ENCODE measurements around the gene SCARB1.
A peak's percentile ranks its signal among the peaks of the same experiment; 100 is the strongest.

SCARB1 gene

DNA sequence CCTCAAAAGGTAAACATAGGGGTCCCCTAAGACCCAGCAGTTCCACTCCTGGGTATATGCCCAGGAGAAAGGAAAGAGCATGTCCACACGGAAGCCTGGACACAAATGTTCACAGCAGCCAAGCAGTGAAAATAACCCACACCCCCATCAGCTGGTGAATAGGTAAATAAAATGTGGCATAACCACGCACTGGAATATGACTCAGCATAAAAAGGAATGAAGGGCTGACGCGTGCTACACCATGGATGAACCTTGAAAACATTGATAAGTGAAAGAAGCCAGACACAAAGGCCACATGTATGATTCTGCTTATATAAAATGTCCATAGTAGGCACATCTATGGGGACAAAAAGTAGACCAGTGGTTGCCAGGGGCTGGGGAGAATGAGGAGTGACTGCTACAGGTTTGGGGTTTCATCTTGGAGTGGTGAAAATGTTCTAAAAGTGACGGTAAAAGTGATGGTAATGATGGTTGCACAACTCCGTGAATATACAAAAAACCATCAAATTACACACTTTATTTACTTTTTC lies 3.8 kb upstream of the SCARB1 start:
- no peaks in the 10 kb centered on the region for H3K36me3 ChIP-seq
- no peaks in the 10 kb centered on the region for H3K9me3 ChIP-seq
- peaks cover 36 to 44% of the 10 kb centered on the region in 2 experiments for H3K4me1 ChIP-seq (ENCODE audit: control insufficient read depth in 1 of 2, insufficient read depth in 1 of 2, low read depth in 1 of 2, low read length in 1 of 2)
- H3K27ac ChIP-seq, result no peak overlapping the region
- TF ChIP-seq, protein P1, sequence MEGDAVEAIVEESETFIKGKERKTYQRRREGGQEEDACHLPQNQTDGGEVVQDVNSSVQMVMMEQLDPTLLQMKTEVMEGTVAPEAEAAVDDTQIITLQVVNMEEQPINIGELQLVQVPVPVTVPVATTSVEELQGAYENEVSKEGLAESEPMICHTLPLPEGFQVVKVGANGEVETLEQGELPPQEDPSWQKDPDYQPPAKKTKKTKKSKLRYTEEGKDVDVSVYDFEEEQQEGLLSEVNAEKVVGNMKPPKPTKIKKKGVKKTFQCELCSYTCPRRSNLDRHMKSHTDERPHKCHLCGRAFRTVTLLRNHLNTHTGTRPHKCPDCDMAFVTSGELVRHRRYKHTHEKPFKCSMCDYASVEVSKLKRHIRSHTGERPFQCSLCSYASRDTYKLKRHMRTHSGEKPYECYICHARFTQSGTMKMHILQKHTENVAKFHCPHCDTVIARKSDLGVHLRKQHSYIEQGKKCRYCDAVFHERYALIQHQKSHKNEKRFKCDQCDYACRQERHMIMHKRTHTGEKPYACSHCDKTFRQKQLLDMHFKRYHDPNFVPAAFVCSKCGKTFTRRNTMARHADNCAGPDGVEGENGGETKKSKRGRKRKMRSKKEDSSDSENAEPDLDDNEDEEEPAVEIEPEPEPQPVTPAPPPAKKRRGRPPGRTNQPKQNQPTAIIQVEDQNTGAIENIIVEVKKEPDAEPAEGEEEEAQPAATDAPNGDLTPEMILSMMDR (IDR thresholded peaks at IDR 0.05), result no peak
- H3K27me3 ChIP-seq, result peaks cover 11% of the 10 kb centered on the region
- no peak overlapping the region for H3K4me3 ChIP-seq (ENCODE audit: low read depth in 1 of 2, low read length in 1 of 2)

DNA sequence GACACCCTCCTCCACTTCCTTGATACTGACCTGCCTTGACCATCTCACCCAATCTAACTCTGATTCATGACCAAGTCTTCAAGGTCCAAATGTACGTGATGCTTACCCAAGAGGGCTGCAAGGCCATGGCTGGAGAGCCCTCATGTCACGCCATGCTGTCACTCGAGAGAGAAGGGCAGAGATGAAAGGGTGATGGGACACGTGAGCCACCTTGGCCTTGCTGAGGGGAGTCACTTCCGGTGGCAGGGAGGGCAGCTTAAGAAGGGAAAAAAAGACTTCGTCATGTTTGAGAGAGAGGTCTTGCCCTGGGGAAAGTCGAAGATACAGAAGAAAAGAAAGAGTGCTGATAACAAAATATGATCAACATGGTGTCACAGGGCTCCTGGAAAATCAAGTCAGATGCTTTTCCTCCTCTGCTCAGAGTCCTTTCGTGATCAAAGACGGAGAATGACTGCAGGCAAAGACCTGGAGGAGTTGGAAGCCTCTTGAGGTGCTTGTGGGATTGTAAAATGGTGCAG lies 3.3 kb upstream of the SCARB1 start:
- H3K36me3 ChIP-seq, result no peaks in the 10 kb centered on the region
- H3K27ac ChIP-seq, result no peak overlapping the region
- TF ChIP-seq, protein P1 (IDR thresholded peaks at IDR 0.05), result no peak
- peaks cover 16% of the 10 kb centered on the region for H3K27me3 ChIP-seq
- H3K9me3 ChIP-seq, result no peaks in the 10 kb centered on the region
- H3K4me1 ChIP-seq (ENCODE audit: control insufficient read depth in 1 of 2, insufficient read depth in 1 of 2, low read depth in 1 of 2, low read length in 1 of 2), result peaks cover 36 to 44% of the 10 kb centered on the region in 2 experiments
- no peak overlapping the region for H3K4me3 ChIP-seq (ENCODE audit: low read depth in 1 of 2, low read length in 1 of 2)

DNA sequence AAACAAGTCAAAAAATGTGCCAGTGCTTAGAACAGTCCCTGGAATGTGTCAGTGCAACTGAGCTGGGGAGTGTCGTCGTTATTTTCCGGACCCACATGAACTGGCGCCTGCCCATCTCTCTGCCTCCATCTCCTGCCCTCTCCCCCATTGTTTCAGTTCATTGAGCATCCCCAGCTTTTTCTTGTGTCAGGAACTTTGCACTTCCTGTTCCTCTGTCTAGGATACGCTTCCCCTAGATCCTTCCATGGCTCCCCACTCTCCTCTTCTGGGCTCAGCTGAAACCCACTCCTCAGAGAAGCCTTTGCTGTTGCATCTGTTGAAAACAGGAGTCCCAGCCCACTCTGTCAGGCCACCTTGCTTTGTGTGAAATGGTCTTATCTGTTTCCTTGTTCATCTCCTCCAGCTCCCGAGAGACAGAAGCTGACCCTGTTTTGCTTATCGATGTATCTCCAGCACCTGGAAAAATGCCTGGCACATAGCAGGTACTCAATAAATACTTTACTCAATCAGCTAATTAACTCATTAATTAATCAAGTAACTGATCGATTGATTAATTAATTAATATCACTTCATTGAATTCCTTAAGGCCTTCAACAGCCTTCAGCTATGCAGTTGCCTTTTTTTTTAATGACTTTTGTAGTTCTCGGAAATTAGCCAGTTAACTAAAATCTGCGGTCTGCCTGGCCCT lies 2.7 kb upstream of the SCARB1 start:
- TF ChIP-seq, protein P1 (IDR thresholded peaks at IDR 0.05), result no peak
- Histone ChIP-seq H3K9me3 (no peaks in the 10 kb centered on the region), H3K36me3 (no peaks in the 10 kb centered on the region), H3K4me3 (ENCODE audit: low read depth in 1 of 2, low read length in 1 of 2) (no peak overlapping the region), H3K4me1 (ENCODE audit: control insufficient read depth in 1 of 2, insufficient read depth in 1 of 2, low read depth in 1 of 2, low read length in 1 of 2) (peaks cover 36 to 44% of the 10 kb centered on the region in 2 experiments), H3K27ac (no peak overlapping the region), H3K27me3 (peaks cover 21% of the 10 kb centered on the region)

DNA sequence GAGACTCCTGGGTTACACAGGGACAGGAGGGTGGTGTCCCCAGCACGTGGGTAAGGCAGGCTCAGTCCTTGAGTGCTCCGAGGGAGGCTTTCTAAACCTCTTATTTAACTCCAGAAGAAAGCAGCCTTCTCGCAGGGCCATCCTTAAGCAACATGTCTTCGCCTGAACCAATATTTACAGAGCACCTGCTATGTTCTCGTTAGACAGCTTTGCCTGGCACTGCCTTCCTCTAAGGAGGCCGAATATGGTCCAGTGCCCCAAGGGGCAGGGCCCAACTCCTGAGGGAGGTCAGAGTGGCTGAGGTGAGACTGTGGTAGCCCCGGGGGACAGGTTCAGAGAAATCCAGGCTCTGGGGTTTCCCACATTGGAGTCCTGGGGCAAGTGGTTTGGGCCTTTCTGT lies 2.1 kb upstream of the SCARB1 start:
- Histone ChIP-seq H3K9me3 (no peaks in the 10 kb centered on the region), H3K27me3 (peaks cover 21% of the 10 kb centered on the region), H3K36me3 (no peaks in the 10 kb centered on the region), H3K27ac (no peak overlapping the region), H3K4me1 (ENCODE audit: control insufficient read depth in 1 of 2, insufficient read depth in 1 of 2, low read depth in 1 of 2, low read length in 1 of 2) (peaks cover 36 to 44% of the 10 kb centered on the region in 2 experiments), H3K4me3 (ENCODE audit: low read depth in 1 of 2, low read length in 1 of 2) (no peak overlapping the region)
- TF ChIP-seq, protein P1 (IDR thresholded peaks at IDR 0.05), result no peak

DNA sequence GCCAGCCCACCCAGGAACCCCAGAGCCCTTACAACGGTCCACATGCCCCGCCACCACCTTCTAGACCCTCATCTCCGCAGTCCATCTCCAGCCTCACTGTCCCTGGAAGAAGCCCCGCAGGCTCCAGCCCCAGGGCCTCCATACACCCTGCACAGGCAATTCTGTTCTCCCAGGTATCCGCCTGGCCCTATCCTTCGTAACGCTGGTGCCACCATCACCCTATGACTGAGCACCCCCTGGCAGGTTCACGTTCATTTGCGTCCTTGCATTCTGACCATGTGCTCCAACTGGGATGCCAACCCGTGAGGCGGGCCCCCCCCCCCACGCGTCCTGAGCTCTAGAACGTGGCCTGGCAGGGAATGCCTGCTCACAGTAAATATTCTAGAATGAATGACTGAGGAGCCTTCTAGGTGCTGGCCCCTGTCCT lies 675 bp upstream of the SCARB1 start:
- TF ChIP-seq, protein P1 (IDR thresholded peaks at IDR 0.05), result no peak
- H3K9me3 ChIP-seq, result no peaks in the 10 kb centered on the region
- H3K27ac ChIP-seq, result no peak overlapping the region
- peaks cover 21% of the 10 kb centered on the region for H3K27me3 ChIP-seq
- peaks cover 28 to 36% of the 10 kb centered on the region in 2 experiments for H3K4me1 ChIP-seq (ENCODE audit: control insufficient read depth in 1 of 2, insufficient read depth in 1 of 2, low read depth in 1 of 2, low read length in 1 of 2)
- peak overlapping the region; percentile 82 to 96 for H3K4me3 ChIP-seq (ENCODE audit: low read depth in 1 of 2, low read length in 1 of 2)
- H3K36me3 ChIP-seq, result no peaks in the 10 kb centered on the region
